HCT116 (cell line): ENCODE results near the gene MSI2. TPM values are rescaled to one million over a fixed set of nuclear protein-coding genes. Genes with fewer than 3 reads are reported as not detected.

Source experiments
- ATAC-seq: fragments of 200-7000 bp; cut with Tn5 transposase; 2 replicates; pipeline ENCODE4 v1.9.1; 2020; ENCODE audit warnings: mild to moderate bottlenecking, moderate library complexity
- BruUV-seq: library from RNA; stranded (reverse); fragments of 400-500 nt; replicated peaks from 2 replicates; lab custom pipeline; 2021; lab: Mats Ljungman, UMichigan
- CTCF ChIA-PET: fragments of 300-600 bp; sonication (Branson Sonifier 250); formaldehyde crosslinking; loops from one replicate; lab custom pipeline; 2021; ENCODE audit warnings: antibody characterized with exemption; lab: Charles Lee
- POLR2A ChIA-PET: fragments of 300-600, 350-600 bp; sonication (Branson Sonifier 250); formaldehyde crosslinking; loops from one replicate; lab custom pipeline; 2021; ENCODE audit warnings: antibody characterized with exemption; lab: Charles Lee
- RAD21 ChIA-PET, 2 experiments: fragments of 300-600 bp; sonication (Branson Sonifier 250); formaldehyde crosslinking; loops; one replicate each; lab custom pipeline; 2023; ENCODE audit warnings: low total read pairs in 2 of 2; ENCODE audit not compliant: uncharacterized antibody in 2 of 2, unreplicated experiment in 2 of 2, low non-redundant PET in 1 of 2; lab: Charles Lee
- DNase-seq: peaks from one replicate; pipeline ENCODE4 v3.0.0-alpha.2; 2010; ENCODE audit warnings: low read depth, low spot score
- H2AFZ ChIP-seq: fragments of 200-600 bp; shearing (Covaris generic), sonication (generic); 2 replicates; pipeline ENCODE4 v1.6.1; 2017; ENCODE audit warnings: low read depth, mixed run types, mixed read lengths, antibody characterized with exemption, low read length; ENCODE audit not compliant: poor library complexity, severe bottlenecking
- H3K27ac ChIP-seq: 2 replicates; pipeline ENCODE4 v1.5.1; 2012; ENCODE audit warnings: low read depth, low read length
- H3K27me3 ChIP-seq: fragments of 200-600 bp; sonication (generic); 2 replicates; pipeline ENCODE4 v1.6.1; 2016; ENCODE audit warnings: mixed run types, low read length, mixed read lengths; ENCODE audit not compliant: insufficient read depth
- H3K36me3 ChIP-seq, 2 experiments: fragments of 200-500 bp in 1 of 2; fragments of 200-600 bp in 1 of 2; sonication (Bioruptor generic) in 1 of 2; sonication (generic) in 1 of 2; 2 replicates each; pipeline versions ENCODE4 v1.5.1 to v1.6.1; 2014 to 2016; ENCODE audit warnings: low read length in 2 of 2, inconsistent platforms in 1 of 2, mixed read lengths in 1 of 2, mixed run types in 1 of 2; ENCODE audit not compliant: insufficient read depth in 2 of 2, control insufficient read depth in 1 of 2
- H3K4me1 ChIP-seq, 2 experiments: fragments of 200-600 bp in 1 of 2; sonication (generic) in 1 of 2; 2 replicates each; pipeline versions ENCODE4 v1.5.1 to v1.6.1; 2012 to 2017; ENCODE audit warnings: low read length in 2 of 2, inconsistent platforms in 1 of 2, mild to moderate bottlenecking in 1 of 2, mixed read lengths in 1 of 2, mixed run types in 1 of 2, moderate library complexity in 1 of 2; ENCODE audit not compliant: insufficient read depth in 2 of 2, control insufficient read depth in 1 of 2
- H3K4me2 ChIP-seq: fragments of 200-600 bp; sonication (generic); 2 replicates; pipeline ENCODE4 v1.6.1; 2017; ENCODE audit warnings: mixed run types, low read length, mixed read lengths
- H3K4me3 ChIP-seq, 2 experiments: fragments of 200-600 bp in 1 of 2; sonication (generic) in 1 of 2; replicated peaks in 1 of 2; 2 replicates each; pipeline ENCODE4 v1.5.1; 2011 to 2016; ENCODE audit warnings: low read length in 2 of 2, control low read depth in 1 of 2, low read depth in 1 of 2, mild to moderate bottlenecking in 1 of 2, mixed read lengths in 1 of 2, mixed run types in 1 of 2
- H3K79me2 ChIP-seq: fragments of 200-600 bp; sonication (generic); 2 replicates; pipeline ENCODE4 v1.6.1; 2017; ENCODE audit warnings: mild to moderate bottlenecking, mixed run types, low read length, moderate library complexity, mixed read lengths; ENCODE audit not compliant: insufficient read depth
- H3K9ac ChIP-seq: fragments of 200-600 bp; sonication (generic); 2 replicates; pipeline ENCODE4 v1.6.1; 2016; ENCODE audit warnings: low read length, mixed read lengths
- H3K9me2 ChIP-seq: fragments of 200-600 bp; sonication (generic), shearing (Covaris generic); 2 replicates; pipeline ENCODE4 v1.6.1; 2017; ENCODE audit warnings: mixed run types, mild to moderate bottlenecking, moderate library complexity; ENCODE audit not compliant: insufficient read depth
- H3K9me3 ChIP-seq, 2 experiments: fragments of 200-500 bp in 1 of 2; fragments of 200-600 bp in 1 of 2; sonication (Bioruptor generic) in 1 of 2; sonication (generic) in 1 of 2; 2 replicates each; pipeline ENCODE4 v1.6.1; 2014 to 2017; ENCODE audit warnings: low read length in 2 of 2, mixed read lengths in 2 of 2, inconsistent platforms in 1 of 2, low read depth in 1 of 2, mild to moderate bottlenecking in 1 of 2, mixed run types in 1 of 2, moderate library complexity in 1 of 2; ENCODE audit not compliant: control insufficient read depth in 1 of 2, insufficient read depth in 1 of 2
- H4K20me1 ChIP-seq: fragments of 200-600 bp; sonication (generic), shearing (Covaris generic); 2 replicates; pipeline ENCODE4 v1.6.1; 2017; ENCODE audit warnings: mixed run types, mild to moderate bottlenecking, moderate library complexity; ENCODE audit not compliant: insufficient read depth
- CTCF ChIP-seq, 3 experiments: fragments of 200-600 bp in 1 of 3; sonication (generic) in 1 of 3; IDR thresholded peaks in 2 of 3; conservative IDR thresholded peaks in 1 of 3; 2 replicates each; pipeline ENCODE4 v1.5.1; 2012 to 2017; ENCODE audit warnings: low read depth in 2 of 3, low read length in 2 of 3, antibody characterized with exemption in 1 of 3, borderline replicate concordance in 1 of 3, control low read depth in 1 of 3, mild to moderate bottlenecking in 1 of 3, mixed read lengths in 1 of 3, mixed run types in 1 of 3, moderate library complexity in 1 of 3; ENCODE audit not compliant: insufficient read depth in 1 of 3
- EZH2 ChIP-seq: fragments of 200-600 bp; sonication (generic); IDR thresholded peaks from 2 replicates; pipeline ENCODE4 v1.6.1; 2017; ENCODE audit warnings: antibody characterized with exemption, mixed run types
- FOSL1 ChIP-seq: IDR thresholded peaks from 2 replicates; pipeline ENCODE4 v1.6.1; 2012; ENCODE audit warnings: low read depth
- JUND ChIP-seq: IDR thresholded peaks from 2 replicates; pipeline ENCODE4 v1.6.1; 2012
- RAD21 ChIP-seq: IDR thresholded peaks from 2 replicates; pipeline ENCODE4 v1.6.1; 2012; ENCODE audit warnings: low read depth, mild to moderate bottlenecking
- SP1 ChIP-seq: IDR thresholded peaks from 2 replicates; pipeline ENCODE4 v1.6.1; 2012; ENCODE audit warnings: low read depth
- ZNF274 ChIP-seq: fragments of 200-500 bp; sonication (Bioruptor generic); IDR thresholded peaks from 2 replicates; pipeline ENCODE4 v1.6.1; 2014; ENCODE audit warnings: mild to moderate bottlenecking, low read depth, low read length, inconsistent platforms
- intact Hi-C: fragments of 100-400 bp; cut with micrococcal nuclease; formaldehyde crosslinking; loops from 2 replicates; pipeline ENCODE4 v1.10.0; 2022
- total RNA-seq: library from RNA; stranded (reverse); gene quantifications from one replicate; pipeline ENCODE4 v1.2.1, GENCODE V29; 2021; ENCODE audit not compliant: unreplicated experiment
- TF ChIP-seq, protein P1 (sequence below): IDR thresholded peaks from 2 replicates; pipeline ENCODE4 v1.6.1; 2012

Gene MSI2
- total RNA-seq, 1 experiment from 2014 or later, result 137 TPM

DNA sequence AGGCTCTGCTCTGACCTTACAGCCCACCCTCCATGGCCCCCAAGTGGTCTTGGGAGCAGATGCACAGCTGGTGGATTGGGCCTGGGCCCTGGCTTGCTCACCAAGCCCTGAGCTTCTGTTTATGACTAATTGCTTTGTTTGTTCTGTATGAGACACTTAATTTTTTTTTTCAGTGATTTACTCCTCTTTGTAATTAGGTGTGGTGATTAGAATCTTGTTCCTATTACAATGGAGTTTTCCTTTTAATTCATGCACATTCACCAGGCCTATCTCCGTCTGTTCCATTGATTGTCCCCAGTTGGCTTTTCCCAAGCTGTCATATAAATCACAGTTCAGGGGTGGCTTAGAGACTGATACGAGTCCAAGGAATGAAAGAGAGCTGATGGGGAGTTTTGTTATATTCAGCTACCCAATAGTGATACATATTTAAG, 246.5 kb downstream of the MSI2 start:
- no peaks in the 10 kb centered on the region for H3K36me3 ChIP-seq
- peaks cover 5% of the 10 kb centered on the region; the same call in 1 of the 2 replicates for H4K20me1 ChIP-seq
- RAD21 ChIA-PET, result no interaction called here
- DNase-seq (no peak), ATAC-seq (no peak)
- H3K9me2 ChIP-seq, result no peaks in the 10 kb centered on the region
- POLR2A ChIA-PET, result no interaction called here
- no peak overlapping the region for H2AFZ ChIP-seq
- intact Hi-C loops, result no loop called here
- no peak overlapping the region for H3K4me3 ChIP-seq
- CTCF ChIA-PET, result no interaction called here
- no peak overlapping the region for H3K4me2 ChIP-seq
- H3K27ac ChIP-seq, result no peak overlapping the region
- BruUV-seq, result no TSS peak
- H3K9ac ChIP-seq, result no peak overlapping the region
- no peaks in the 10 kb centered on the region for H3K27me3 ChIP-seq
- 0 out of 4 replicates have a peak, but pooled peaks cover 2 to 8% of the 10 kb centered on the region in 2 experiments for H3K4me1 ChIP-seq
- no peaks in the 10 kb centered on the region for H3K9me3 ChIP-seq
- TF ChIP-seq SP1, result no peak
- TF ChIP-seq EZH2, result no peak
- TF ChIP-seq RAD21, result no peak
- TF ChIP-seq JUND, result no peak
- TF ChIP-seq, protein P1, sequence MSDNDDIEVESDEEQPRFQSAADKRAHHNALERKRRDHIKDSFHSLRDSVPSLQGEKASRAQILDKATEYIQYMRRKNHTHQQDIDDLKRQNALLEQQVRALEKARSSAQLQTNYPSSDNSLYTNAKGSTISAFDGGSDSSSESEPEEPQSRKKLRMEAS, result no peak
- no peak for TF ChIP-seq CTCF (IDR thresholded peaks at IDR 0.05 in 2 of 3, conservative IDR thresholded peaks at IDR 0.05 in 1 of 3; ENCODE audit: borderline replicate concordance in 1 of 3, insufficient read depth in 1 of 3, low read depth in 2 of 3, low read length in 2 of 3)
- no peak for TF ChIP-seq FOSL1
- TF ChIP-seq ZNF274, result no peak
- H3K79me2 ChIP-seq, result no peaks in the 10 kb centered on the region; the same call in 1 of the 2 replicates
